ENCODE measurements around the gene GPT2.

The GPT2 gene

DNA sequence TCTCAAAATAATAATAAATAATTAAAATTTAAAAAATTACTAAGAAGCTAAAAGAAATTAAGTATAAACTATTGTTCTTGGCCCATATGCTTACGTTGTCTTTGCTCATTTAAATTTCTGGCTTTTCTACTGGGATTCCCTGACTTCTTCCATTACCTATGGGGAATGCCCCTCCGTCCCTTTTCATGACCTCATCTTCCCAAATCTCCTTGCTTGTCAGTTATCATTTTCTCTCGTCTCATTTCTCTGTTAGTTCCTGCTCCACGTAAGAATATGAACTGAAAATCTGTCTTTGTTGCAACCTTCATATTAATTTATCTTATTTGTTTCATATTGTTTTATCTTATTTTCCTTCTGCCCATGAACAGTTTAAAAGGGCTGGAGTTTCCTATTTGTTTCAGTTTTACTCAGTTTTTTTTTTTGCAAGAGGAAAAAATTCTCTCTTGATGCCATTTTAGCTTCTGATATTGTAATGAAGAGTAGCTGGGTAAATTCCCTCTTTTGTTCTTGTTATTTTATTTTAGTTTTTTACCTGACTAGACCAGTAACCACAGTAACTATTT lies 91.8 kb downstream of the GPT2 start:
- DNase-seq (ENCODE audit: low read depth): no peak
- H3K9me3 ChIP-seq (ENCODE audit: control insufficient read depth, low read length): no peaks in the 10 kb centered on the region
- H3K27me3 ChIP-seq (replicated peaks; ENCODE audit: control insufficient read depth, insufficient read depth, low read length): no peaks in the 10 kb centered on the region
- peaks cover 7% of the 10 kb centered on the region for H3K36me3 ChIP-seq (ENCODE audit: control insufficient read depth, insufficient read depth, low read length, severe bottlenecking)
- no peak overlapping the region for H3K4me3 ChIP-seq (ENCODE audit: low read length)
- H3K9ac ChIP-seq (ENCODE audit: low read length): no peak overlapping the region
- peaks cover 25% of the 10 kb centered on the region for H3K4me1 ChIP-seq (ENCODE audit: control insufficient read depth, insufficient read depth, low read length)

DNA sequence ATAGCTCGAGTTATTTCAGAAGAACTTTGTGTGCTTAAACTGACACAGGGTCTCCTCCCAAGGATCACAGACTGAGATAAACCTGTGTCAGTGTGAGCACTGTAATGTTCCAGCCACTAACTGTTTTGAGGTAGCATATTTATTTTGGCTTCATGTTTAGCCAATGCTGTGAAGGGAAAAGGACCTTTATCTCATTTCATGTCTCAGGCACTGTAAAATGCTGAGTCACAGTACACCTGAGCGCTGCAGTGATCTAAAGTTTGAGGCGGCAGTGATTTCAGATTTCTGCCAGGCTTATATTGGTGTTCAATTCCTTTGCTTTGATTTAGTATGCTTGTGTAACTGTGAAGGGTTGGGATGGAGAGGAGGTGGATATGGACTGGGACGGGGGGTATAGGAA lies 92.4 kb downstream of the GPT2 start:
- H3K36me3 ChIP-seq (ENCODE audit: control insufficient read depth, insufficient read depth, low read length, severe bottlenecking): peaks cover 1% of the 10 kb centered on the region
- peaks cover 19% of the 10 kb centered on the region for H3K4me1 ChIP-seq (ENCODE audit: control insufficient read depth, insufficient read depth, low read length)
- no peaks in the 10 kb centered on the region for H3K27me3 ChIP-seq (replicated peaks; ENCODE audit: control insufficient read depth, insufficient read depth, low read length)
- DNase-seq (ENCODE audit: low read depth): no peak
- no peak overlapping the region for H3K4me3 ChIP-seq (ENCODE audit: low read length)
- H3K9me3 ChIP-seq (ENCODE audit: control insufficient read depth, low read length): no peaks in the 10 kb centered on the region
- no peak overlapping the region for H3K9ac ChIP-seq (ENCODE audit: low read length)

All from adipocyte (in vitro differentiated cells).